SK-N-SH treated with all-trans-retinoic acid at 6 μM for 48 hours (cell line): ENCODE data around the gene MEIKIN.

Source experiments
- ATAC-seq: fragments of 200-7000 bp; cut with Tn5 transposase; 3 replicates; pipeline ENCODE4 v1.9.1; 2020; ENCODE audit warnings: mild to moderate bottlenecking, moderate library complexity
- ARNTL ChIP-seq: fragments of 450-650 bp; formaldehyde crosslinking; IDR thresholded peaks from 2 replicates; pipeline ENCODE4 v1.5.0; 2020; ENCODE audit warnings: low read depth, mild to moderate bottlenecking, moderate library complexity, borderline replicate concordance
- CSDC2 ChIP-seq: fragments of 250-450 bp; sonication (Bioruptor Pico); IDR thresholded peaks from 2 replicates; pipeline ENCODE4 v1.5.0; 2020; ENCODE audit warnings: mild to moderate bottlenecking, moderate library complexity
- GLIS3 ChIP-seq: fragments of 250-450 bp; sonication (Bioruptor Pico); IDR thresholded peaks from 2 replicates; pipeline ENCODE4 v1.5.0; 2020; ENCODE audit warnings: mild to moderate bottlenecking, moderate library complexity
- OSR1 ChIP-seq: fragments of 250-450 bp; sonication (Bioruptor Pico); IDR thresholded peaks from 2 replicates; pipeline ENCODE4 v1.8.0; 2022; ENCODE audit warnings: moderate library complexity, mild to moderate bottlenecking, inconsistent platforms
- PPARA ChIP-seq: fragments of 250-450 bp; sonication (Bioruptor Pico); IDR thresholded peaks from 2 replicates; pipeline ENCODE4 v1.5.0; 2020; ENCODE audit warnings: mild to moderate bottlenecking, borderline replicate concordance
- RARB ChIP-seq: fragments of 250-450 bp; sonication (Bioruptor Pico); IDR thresholded peaks from 2 replicates; pipeline ENCODE4 v1.8.0; 2021; ENCODE audit warnings: mild to moderate bottlenecking, moderate library complexity
- SNAI2 ChIP-seq: fragments of 250-450 bp; sonication (Bioruptor Pico); IDR thresholded peaks from 2 replicates; pipeline ENCODE4 v1.5.0; 2020; ENCODE audit warnings: mild to moderate bottlenecking, moderate library complexity
- TCF4 ChIP-seq: fragments of 250-450 bp; sonication (Bioruptor Pico); IDR thresholded peaks from 2 replicates; pipeline ENCODE4 v1.8.0; 2021; ENCODE audit warnings: mild to moderate bottlenecking, moderate library complexity, borderline replicate concordance
- TOX ChIP-seq: fragments of 250-450 bp; sonication (Bioruptor Pico); IDR thresholded peaks from 2 replicates; pipeline ENCODE4 v1.8.0; 2021; ENCODE audit warnings: mild to moderate bottlenecking, moderate library complexity, borderline replicate concordance
- ZC3H10 ChIP-seq: fragments of 250-450 bp; sonication (Bioruptor Pico); IDR thresholded peaks from 2 replicates; pipeline ENCODE4 v1.5.1; 2021; ENCODE audit warnings: mild to moderate bottlenecking, moderate library complexity
- ZFP3 ChIP-seq: fragments of 250-450 bp; sonication (Bioruptor Pico); IDR thresholded peaks from 2 replicates; pipeline ENCODE4 v1.5.0; 2020; ENCODE audit warnings: mild to moderate bottlenecking, moderate library complexity
- ZFP30 ChIP-seq: fragments of 450-650 bp; formaldehyde crosslinking; IDR thresholded peaks from 2 replicates; pipeline ENCODE4 v1.5.0; 2022; ENCODE audit warnings: mild to moderate bottlenecking, moderate library complexity
- ZNF565 ChIP-seq: fragments of 450-650 bp; formaldehyde crosslinking; conservative IDR thresholded peaks from 2 replicates; pipeline ENCODE4 v1.5.0; 2020; ENCODE audit warnings: low read depth, mild to moderate bottlenecking, moderate library complexity
- ZNF70 ChIP-seq: fragments of 450-650 bp; formaldehyde crosslinking; IDR thresholded peaks from 2 replicates; pipeline ENCODE4 v1.5.0; 2020; ENCODE audit warnings: mild to moderate bottlenecking, moderate library complexity
- ZNF8 ChIP-seq: fragments of 450-650 bp; formaldehyde crosslinking; IDR thresholded peaks from 2 replicates; pipeline ENCODE4 v1.5.0; 2020; ENCODE audit warnings: mild to moderate bottlenecking, moderate library complexity
- TF ChIP-seq, protein P1 (sequence below): fragments of 250-450 bp; sonication (Bioruptor Pico); IDR thresholded peaks from 2 replicates; pipeline ENCODE4 v1.8.0; 2021; ENCODE audit warnings: low read depth, mild to moderate bottlenecking, moderate library complexity, borderline replicate concordance
- TF ChIP-seq, protein P2 (sequence below): fragments of 250-450 bp; sonication (Bioruptor Pico); IDR thresholded peaks from 2 replicates; pipeline ENCODE4 v1.5.1; 2020; ENCODE audit warnings: low read depth, mild to moderate bottlenecking, moderate library complexity
- TF ChIP-seq, protein P3 (sequence below): fragments of 250-450 bp; sonication (Bioruptor Pico); IDR thresholded peaks from 2 replicates; pipeline ENCODE4 v1.5.1; 2021; ENCODE audit warnings: mild to moderate bottlenecking, moderate library complexity

MEIKIN gene

DNA sequence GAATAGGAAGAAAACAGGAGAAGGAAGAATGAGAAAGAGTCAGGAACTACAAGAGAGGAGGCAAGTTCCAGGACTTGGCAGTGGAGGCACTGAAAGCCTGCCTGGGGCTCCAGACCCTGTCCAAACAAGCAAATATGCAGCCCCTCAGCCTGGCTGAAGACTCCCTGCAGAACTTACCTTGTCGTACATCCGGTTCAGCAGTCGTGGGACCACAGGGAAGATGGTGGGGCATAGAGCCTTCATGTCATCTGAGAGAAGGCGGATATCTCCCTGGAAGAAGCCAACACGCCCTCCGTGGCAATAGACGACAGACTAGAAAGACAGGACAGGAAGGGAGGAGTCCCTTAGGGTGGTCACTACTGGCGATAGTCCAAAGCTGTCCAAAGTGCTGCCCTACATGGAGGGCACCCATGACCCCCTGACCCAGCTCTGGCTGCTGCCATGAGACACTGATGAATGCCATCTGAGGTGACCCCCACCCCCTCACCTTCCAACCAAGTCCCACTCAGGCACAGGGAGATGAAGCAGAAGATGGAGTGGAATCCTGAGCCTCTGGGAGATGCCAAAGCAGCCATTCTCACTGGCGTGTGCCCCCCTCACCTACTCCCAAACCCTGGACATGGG lies 27.7 kb upstream of the MEIKIN start (continued):
- TF ChIP-seq, protein P1, sequence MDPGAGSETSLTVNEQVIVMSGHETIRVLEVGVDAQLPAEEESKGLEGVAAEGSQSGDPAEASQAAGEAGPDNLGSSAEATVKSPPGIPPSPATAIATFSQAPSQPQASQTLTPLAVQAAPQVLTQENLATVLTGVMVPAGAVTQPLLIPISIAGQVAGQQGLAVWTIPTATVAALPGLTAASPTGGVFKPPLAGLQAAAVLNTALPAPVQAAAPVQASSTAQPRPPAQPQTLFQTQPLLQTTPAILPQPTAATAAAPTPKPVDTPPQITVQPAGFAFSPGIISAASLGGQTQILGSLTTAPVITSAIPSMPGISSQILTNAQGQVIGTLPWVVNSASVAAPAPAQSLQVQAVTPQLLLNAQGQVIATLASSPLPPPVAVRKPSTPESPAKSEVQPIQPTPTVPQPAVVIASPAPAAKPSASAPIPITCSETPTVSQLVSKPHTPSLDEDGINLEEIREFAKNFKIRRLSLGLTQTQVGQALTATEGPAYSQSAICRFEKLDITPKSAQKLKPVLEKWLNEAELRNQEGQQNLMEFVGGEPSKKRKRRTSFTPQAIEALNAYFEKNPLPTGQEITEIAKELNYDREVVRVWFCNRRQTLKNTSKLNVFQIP (CRISPR knock-in tag) = no peak
- TF ChIP-seq ZNF8 (CRISPR knock-in tag) (no peak), ARNTL (no peak), TCF4 (CRISPR knock-in tag) (no peak), CSDC2 (no peak), ZFP3 (CRISPR knock-in tag) (no peak)
- TF ChIP-seq, protein P2, sequence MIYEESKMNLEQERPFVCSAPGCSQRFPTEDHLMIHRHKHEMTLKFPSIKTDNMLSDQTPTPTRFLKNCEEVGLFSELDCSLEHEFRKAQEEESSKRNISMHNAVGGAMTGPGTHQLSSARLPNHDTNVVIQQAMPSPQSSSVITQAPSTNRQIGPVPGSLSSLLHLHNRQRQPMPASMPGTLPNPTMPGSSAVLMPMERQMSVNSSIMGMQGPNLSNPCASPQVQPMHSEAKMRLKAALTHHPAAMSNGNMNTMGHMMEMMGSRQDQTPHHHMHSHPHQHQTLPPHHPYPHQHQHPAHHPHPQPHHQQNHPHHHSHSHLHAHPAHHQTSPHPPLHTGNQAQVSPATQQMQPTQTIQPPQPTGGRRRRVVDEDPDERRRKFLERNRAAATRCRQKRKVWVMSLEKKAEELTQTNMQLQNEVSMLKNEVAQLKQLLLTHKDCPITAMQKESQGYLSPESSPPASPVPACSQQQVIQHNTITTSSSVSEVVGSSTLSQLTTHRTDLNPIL (CRISPR knock-in tag) = no peak
- TF ChIP-seq, protein P3, sequence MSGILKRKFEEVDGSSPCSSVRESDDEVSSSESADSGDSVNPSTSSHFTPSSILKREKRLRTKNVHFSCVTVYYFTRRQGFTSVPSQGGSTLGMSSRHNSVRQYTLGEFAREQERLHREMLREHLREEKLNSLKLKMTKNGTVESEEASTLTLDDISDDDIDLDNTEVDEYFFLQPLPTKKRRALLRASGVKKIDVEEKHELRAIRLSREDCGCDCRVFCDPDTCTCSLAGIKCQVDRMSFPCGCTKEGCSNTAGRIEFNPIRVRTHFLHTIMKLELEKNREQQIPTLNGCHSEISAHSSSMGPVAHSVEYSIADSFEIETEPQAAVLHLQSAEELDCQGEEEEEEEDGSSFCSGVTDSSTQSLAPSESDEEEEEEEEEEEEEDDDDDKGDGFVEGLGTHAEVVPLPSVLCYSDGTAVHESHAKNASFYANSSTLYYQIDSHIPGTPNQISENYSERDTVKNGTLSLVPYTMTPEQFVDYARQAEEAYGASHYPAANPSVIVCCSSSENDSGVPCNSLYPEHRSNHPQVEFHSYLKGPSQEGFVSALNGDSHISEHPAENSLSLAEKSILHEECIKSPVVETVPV = no peak
- TF ChIP-seq, all 23 proteins: peak for 0

DNA sequence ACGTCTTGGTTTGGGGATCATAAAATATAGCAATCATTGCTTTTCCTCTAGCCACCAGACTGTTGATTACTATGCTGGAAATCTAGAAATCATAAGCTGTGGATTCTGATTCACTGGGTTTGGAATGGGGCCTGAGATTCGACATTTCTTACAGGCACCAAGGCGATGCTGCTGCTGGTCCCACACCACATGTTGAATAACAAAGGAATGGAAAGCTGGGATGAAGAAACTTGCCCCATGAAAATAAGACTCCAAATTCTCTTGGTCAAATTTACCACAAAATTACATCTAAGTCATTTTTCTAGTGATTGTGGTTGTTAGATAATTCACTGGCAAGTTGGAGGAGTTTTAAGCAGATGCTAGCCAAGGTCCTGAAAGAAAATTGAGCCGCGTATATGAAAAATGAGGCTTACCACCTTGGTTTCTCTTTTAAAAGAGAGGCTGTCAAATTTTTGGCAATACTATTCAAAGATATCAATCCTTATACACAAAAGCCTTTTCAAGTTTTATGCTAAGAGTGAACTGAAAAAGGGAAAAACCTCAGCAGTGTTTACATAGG lies 23.0 kb upstream of the MEIKIN start:
- ATAC-seq = no peak
- TF ChIP-seq, protein P1 (CRISPR knock-in tag) = no peak
- TF ChIP-seq ZFP30 (CRISPR knock-in tag) (no peak), ZNF8 (CRISPR knock-in tag) (no peak), OSR1 (no peak), RARB (no peak), ZNF565 (CRISPR knock-in tag) (no peak)

DNA sequence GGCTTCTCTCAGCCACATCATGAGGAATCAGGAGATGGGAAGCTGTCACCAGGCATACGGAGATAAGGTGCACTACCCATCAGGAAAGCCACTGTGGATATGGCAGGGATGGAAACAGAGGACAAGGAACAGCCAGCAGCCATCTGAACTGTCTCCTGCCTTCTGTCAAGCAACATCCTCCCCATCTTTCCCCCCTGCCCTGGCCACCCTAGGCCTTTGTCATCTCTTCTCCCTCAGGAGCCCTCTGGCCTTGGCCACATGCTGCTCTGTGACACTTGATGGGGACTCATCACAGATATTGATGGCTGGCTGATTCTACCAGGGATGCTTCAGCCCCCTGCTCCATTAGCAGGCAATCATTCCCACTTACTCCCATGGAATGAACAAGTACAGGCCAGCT lies 21.1 kb upstream of the MEIKIN start:
- no peak for ATAC-seq

DNA sequence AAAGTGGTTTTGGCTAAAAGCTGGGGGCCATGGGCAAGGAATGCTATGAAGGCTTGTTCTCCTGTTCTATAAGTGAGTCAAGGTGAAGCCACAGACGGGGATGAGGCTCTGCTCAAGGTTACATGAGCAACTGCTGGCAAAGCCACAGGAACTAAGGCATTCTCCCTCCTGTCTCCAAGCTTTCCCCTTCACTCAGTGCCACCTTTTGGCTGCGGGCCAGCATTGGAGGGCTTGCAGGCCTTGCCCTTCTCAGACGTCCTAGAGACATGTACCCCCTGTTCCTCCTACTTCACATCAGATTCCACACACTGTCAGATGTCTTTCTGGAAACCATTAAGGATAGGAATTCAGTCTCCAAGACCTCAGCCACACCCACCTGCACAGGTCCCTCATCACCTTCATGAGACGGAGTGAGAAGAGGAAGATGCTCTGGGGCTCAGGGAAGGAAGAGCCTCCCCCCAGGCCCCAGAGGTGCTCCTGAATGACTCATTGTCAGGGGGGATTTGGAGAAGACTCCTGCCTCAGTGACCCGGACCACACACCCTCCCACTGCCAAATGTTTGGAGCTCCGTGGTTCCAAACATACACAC lies 20.5 kb upstream of the MEIKIN start:
- ATAC-seq = no peak
- TF ChIP-seq GLIS3 (CRISPR knock-in tag) (no peak), SNAI2 (no peak), OSR1 (no peak), PPARA (no peak), ZNF70 (CRISPR knock-in tag) (no peak)
- TF ChIP-seq, protein P1 (CRISPR knock-in tag) = no peak
- TF ChIP-seq, protein P2 (CRISPR knock-in tag) = no peak
- TF ChIP-seq, all 23 proteins: peak for 0

More for the DNA sequence above, 21.1 kb upstream of the MEIKIN start:
- TF ChIP-seq, protein P1 (CRISPR knock-in tag) = no peak
- TF ChIP-seq PPARA (no peak), ZNF70 (CRISPR knock-in tag) (no peak), GLIS3 (CRISPR knock-in tag) (no peak), ZC3H10 (CRISPR knock-in tag) (no peak), CSDC2 (no peak), TCF4 (CRISPR knock-in tag) (no peak), TOX (no peak), ZFP30 (CRISPR knock-in tag) (no peak), ZNF8 (CRISPR knock-in tag) (no peak)
